Fibroblast of gingiva (primary cell): ENCODE measurements around the gene NEXMIF.
"Not testable (repeated sequence)": the region's sequence is repeated elsewhere in the genome, so short reads cannot be mapped to it uniquely, and the experiment has no call there.

Experiments used
- DNase-seq: peaks from one replicate; pipeline ENCODE4 v3.0.0-alpha.2; 2011; ENCODE audit warnings: low read depth

The NEXMIF gene

GRCh38 chrX:74788545-74789086, 136.6 kb downstream of the NEXMIF start:
- no peak for DNase-seq

GRCh38 chrX:74784629-74785028, 140.6 kb downstream of the NEXMIF start:
- DNase-seq: no peak

- no peak for DNase-seq
Measured at GRCh38 chrX:74781507-74782034, 143.7 kb downstream of the NEXMIF start.

- DNase-seq: no peak
Measured at GRCh38 chrX:74779175-74779574, 146.1 kb downstream of the NEXMIF start.

GRCh38 chrX:74774988-74775387, 150.3 kb downstream of the NEXMIF start:
- no peak for DNase-seq

GRCh38 chrX:74736450-74736849, 188.8 kb downstream of the NEXMIF start:
- no peak for DNase-seq

- no peak for DNase-seq
Measured at GRCh38 chrX:74705269-74705668, 220.0 kb downstream of the NEXMIF start.

GRCh38 chrX:74701343-74701742, 223.9 kb downstream of the NEXMIF start:
- not testable (repeated sequence) for DNase-seq

- DNase-seq: no peak
Measured at GRCh38 chrX:74684466-74684865, 240.8 kb downstream of the NEXMIF start.
